ENCODE results near the gene RAD17. TPM values are rescaled to one million over a fixed set of nuclear protein-coding genes. Genes with fewer than 3 reads are reported as not detected.

Gene RAD17
- total and polyA plus RNA-seq, 2 of the 8 experiments (the other 6 are each of a cell fraction or from before 2014, with no cell fraction given): 12.9 to 28.1 TPM

DNA sequence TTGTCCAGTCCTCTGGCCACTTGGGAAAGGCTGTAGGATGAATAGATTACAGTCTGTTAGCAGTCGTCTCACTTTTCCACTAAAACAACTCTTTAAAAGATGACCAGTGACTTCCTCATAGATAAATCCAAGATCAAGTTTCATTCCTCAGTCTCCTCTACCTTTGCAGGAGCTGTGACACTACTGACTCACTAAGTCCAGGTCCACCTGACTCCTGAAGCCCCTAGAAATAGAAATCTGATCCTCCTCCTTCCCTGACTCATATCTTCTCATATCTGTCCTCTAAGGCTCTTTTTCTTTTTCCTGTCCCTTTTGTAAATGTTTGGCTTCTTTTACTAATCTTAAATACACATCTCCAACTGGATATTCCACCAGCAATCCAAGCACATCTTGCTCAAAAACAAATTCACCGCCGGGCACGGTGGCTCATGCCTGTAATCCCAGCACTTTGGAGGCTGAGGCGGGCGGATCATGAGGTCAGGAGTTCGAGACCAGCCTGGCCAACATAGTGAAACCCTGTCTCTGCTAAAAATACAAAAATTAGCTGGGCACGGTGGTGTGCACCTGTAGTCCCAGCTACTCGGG, 39.6 kb upstream of the RAD17 start (continued):
- TF ChIP-seq EGR1 (IDR thresholded peaks at IDR 0.05; ENCODE audit: borderline replicate concordance, low read depth, low read length) (no peak), TEAD4 (IDR thresholded peaks at IDR 0.05; ENCODE audit: low read depth, low read length) (no peak), SP4 (IDR thresholded peaks at IDR 0.05; ENCODE audit: low read length) (no peak), NRF1 (IDR thresholded peaks at IDR 0.05; ENCODE audit: low read depth, low read length) (no peak)
- TF ChIP-seq, protein P1, sequence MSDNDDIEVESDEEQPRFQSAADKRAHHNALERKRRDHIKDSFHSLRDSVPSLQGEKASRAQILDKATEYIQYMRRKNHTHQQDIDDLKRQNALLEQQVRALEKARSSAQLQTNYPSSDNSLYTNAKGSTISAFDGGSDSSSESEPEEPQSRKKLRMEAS (IDR thresholded peaks at IDR 0.05): no peak
